HG03039 (cell line): ENCODE results near the gene NTRK1.
A peak's percentile ranks its signal among the peaks of the same experiment; 100 is the strongest.

Source experiments
- ATAC-seq: cut with Tn5 transposase; IDR thresholded peaks from one replicate; pipeline ENCODE4 v1.9.1; 2021; ENCODE audit warnings: mild to moderate bottlenecking, moderate library complexity; ENCODE audit not compliant: unreplicated experiment

NTRK1 gene

DNA sequence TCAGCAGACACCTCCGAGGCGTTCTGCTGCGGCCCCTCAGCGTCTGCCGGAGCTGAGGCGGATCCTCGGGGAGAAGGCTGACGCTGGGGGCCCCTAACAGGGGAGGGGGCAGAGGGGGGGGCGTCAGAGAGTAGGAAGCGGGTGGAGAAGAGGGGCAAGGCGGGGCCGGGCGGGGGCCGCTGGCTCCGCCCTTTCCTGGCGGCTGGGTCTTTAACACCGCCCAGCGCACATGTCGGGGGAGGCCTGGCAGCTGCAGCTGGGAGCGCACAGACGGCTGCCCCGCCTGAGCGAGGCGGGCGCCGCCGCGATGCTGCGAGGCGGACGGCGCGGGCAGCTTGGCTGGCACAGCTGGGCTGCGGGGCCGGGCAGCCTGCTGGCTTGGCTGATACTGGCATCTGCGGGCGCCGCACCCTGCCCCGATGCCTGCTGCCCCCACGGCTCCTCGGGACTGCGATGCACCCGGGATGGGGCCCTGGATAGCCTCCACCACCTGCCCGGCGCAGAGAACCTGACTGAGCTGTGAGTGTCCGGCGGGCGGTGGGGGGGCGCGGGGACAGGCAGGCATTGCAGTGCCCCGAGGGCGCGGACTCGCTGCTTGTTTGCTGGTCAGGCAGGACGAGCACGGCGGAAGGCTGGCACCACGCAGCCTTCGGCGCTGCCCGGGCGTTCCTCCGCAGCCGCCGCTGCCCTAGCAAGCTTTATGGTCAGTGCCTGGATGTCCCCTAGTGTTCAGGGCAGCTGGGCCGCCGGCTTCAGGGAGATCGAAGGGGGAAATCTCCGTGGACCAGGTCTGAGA, at the start of gene NTRK1:
Gene NTRK1 (plus strand): TSS at position 238 of the 796 bp plus-strand sequence. CDS start 70 bp downstream, at position 308.
- ATAC-seq: no peak

DNA sequence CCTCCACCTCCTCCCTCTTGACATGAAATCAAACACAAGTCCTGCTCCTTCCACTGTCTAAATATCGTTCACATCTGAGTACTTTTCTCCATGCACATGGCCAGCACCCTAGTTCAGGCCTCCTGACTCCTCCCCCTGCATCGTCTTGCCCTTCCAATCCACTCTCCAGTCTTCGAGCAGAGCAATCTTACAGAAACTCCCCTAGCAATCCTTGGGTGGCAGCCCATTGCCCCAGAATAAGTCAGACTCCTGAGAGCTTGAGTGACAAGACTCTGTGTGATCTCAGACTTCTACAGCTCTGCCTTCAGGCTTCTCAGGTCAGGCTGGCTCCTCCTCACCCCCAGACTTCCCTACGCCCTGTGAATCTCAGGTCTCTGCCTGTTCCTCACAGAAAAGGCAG, 49.5 kb upstream of the NTRK1 start:
- no peak for ATAC-seq

DNA sequence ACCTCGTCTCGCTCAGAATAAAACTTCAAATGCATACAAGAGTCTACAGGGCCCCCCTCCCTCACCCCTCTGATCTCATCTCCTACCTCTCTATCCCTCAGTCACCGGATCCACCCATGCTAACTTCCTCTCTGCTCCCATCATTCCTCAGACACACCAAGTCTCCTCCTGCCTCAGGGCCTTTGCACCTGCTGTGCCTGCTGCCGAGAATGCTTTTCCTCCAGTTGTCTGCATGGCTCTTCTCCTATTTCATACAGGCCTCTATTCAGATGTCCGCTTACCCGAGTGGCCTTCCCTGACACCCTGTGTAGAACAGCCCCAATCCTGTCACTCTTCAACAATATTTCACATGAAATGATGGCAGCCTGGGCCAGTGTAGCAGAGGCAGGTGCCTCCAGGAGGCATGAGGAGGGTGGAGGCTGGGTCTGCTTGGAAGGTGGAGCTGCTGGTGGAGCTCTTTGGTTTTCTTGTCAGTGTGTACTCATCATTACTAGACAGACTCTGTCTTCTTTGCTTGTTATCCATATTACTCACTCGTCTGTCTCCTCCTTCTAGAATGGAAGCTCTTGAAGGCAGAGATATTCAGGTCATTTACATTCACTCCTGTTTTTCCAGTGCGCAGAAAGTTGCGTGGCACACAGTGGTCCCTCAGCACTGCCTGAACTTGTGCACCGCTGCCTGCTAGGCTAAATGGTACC, 48.2 kb upstream of the NTRK1 start:
- ATAC-seq: no peak

GRCh38 chr1:156813298-156813697, 47.4 kb upstream of the NTRK1 start:
- no peak for ATAC-seq

- ATAC-seq: no peak
Measured at GRCh38 chr1:156813750-156814570, 46.7 kb upstream of the NTRK1 start.

- ATAC-seq: no peak
Measured at GRCh38 chr1:156814571-156815260, 45.9 kb upstream of the NTRK1 start.

- ATAC-seq: no peak
Measured at GRCh38 chr1:156815307-156815826, 45.3 kb upstream of the NTRK1 start.

DNA sequence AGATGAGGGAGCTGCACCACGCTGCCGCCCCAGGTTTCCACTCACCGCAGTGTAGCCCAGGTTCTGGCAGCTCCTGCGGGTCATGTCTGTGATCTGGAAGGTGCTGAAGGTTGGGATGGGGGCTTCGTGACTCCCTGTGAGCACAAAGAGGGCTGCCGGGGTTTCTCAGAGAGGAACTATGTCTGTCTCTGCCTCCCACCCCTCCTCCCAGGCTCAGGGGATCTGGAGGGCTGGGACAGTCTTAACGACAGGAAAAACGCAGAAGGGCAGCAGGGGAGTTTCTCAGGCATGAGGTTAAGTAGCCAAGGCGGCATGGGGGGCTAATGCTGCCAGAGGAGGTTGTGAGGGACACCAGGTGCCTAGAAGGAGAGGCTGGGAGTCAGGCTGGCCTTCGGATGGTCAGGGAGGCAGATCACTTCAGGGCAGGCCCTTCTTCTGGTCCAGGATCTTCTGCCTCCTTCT, 44.7 kb upstream of the NTRK1 start:
- no peak for ATAC-seq

- no peak for ATAC-seq
Measured at GRCh38 chr1:156816561-156817328, 43.9 kb upstream of the NTRK1 start, which contains the start of gene SH2D2A. SH2D2A (minus strand) TSS chr1:156816848; CDS start chr1:156816708, 140 bp downstream.

GRCh38 chr1:156821801-156822200, 38.9 kb upstream of the NTRK1 start:
- no peak for ATAC-seq

DNA sequence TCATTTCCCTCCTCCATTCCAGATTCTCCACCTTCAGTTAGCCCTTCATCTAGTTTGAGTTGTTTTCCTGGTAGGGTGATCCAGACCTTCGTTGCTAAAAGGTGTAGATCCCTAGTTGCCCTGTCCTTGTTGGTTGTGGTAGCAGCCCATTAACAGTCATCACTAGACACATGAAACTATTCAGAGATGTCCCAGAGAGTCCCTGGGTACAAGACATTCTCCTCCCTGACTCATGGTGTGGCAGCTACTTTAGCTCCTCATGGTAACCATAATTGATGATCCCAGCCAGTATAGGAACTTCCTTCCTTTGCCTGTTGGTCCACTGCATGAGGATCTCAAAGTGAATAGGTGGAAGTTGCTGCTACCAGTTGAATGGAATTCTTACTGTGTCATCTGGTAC, 38.0 kb upstream of the NTRK1 start:
- no peak for ATAC-seq

DNA sequence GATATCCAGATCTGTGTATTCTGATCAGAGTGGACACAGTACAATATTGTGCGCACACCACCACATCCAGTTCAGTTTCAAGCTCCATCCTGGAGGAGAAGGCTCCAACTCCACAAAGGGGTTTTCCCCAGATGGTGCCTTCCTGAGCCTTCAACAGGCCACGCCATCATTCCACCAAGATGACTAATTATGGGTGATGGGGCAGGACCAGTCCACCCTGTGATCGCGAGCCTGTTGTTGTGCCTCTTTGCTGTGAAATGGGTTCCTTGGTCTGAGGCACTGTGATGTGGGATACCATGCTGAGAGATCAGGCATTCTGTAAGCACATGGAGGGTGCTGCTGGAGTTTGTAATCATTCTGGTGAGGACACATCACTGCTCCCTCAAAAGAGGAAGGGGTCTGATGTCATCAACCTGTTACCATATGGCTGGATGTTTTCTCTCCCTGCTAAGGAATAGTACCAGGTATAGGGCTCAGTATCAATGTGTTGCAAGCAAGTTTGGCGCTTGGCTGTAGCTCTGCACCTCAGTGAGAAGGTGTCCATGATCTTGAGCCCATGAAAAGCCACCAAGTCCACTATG, 37.4 kb upstream of the NTRK1 start:
- no peak for ATAC-seq

- no peak for ATAC-seq
Measured at GRCh38 chr1:156826630-156827029, 34.0 kb upstream of the NTRK1 start.

- ATAC-seq: no peak
Measured at GRCh38 chr1:156828400-156829124, 32.1 kb upstream of the NTRK1 start.

- ATAC-seq: no peak
Measured at GRCh38 chr1:156832434-156832833, 28.2 kb upstream of the NTRK1 start.

GRCh38 chr1:156833603-156834002, 27.1 kb upstream of the NTRK1 start:
- no peak for ATAC-seq

DNA sequence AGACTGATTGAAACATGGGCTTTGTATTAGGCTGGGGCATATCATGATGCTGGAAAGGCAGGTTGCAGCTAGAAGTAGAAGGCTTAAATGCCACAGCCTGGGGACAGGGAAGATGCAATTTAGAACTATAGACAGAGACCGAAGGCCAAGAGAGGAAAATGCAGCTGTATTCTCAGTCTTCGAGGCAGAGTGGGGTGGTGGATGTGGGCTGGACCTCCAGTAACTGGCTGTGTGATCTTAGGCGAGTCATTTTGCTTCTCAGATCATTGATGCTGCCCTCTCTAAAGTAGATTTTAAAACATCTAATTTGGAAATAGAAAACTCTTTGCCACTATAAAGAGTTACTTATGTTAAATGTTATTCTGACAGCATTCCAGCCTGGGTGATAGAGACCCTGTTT, 26.3 kb upstream of the NTRK1 start:
- no peak for ATAC-seq

GRCh38 chr1:156836041-156836654, 24.5 kb upstream of the NTRK1 start:
- ATAC-seq: peak; percentile 42
